NCI-H2081 (cell line): ENCODE results near the gene BMAL1.

Source experiments
- DNase-seq, 2 experiments: peaks; one replicate each; lab custom pipeline; 2025; lab: John Stamatoyannopoulos, UW

Gene BMAL1

DNA sequence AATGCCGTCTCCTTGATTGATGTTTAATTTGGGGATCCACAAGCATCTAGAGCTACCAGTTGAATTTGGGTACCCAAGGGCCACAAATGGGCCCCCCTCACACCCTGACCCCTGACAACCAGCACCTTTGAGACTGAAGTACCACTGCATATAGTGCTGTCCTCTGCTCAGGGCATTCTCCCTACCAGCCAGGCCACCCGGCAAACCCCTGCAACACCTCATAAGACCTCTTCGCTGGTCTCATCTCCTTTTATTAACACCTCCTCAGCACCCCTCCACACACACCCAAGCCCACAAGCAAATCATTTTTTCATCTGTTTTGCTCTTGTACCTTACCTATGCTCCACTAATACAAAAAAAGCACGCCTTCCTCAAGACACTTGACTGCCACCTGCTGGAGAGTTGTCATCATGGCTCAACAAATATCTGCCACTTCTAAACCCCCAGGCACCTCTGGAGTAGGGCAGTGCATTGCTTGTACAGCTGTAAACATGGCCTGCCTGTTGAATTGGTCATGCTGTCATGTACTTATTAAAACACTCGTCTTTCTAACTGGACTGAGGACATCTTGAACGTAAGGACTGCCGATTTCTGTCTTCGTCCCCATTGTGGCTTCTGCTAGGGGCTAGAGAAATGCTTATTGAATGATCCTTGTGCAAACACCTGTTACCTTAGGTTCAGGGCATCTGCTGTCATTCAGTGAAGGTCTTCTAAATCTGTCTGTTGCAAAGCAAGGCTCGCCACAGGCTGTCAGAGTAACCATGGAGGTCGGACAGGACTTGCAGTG, 66.5 kb downstream of the BMAL1 start:
- peak; percentile 71 to 75 for DNase-seq

- no peak for DNase-seq
These were observed 67.2 kb downstream of the BMAL1 start for GRCh38 chr11:13344818-13345217.

DNA sequence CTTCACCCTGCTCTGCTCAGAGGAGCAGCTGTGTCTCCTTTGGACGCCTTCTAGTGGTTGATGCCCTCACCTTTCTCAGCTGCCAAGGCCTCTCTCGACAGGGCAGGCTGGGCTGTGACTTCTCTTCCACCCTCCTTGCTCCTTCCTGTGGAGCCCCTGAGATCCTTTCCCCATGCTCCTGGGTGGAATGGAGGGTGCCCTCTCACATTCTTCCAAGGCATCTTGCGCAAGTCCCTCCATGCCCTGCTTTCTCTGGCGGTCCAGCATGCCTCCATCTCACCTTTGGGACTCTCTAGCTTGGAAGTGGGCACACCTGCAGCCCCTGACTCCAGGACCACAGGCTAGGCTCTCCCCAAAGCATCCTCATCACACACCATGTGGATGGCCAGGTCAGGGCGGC, 68.9 kb downstream of the BMAL1 start:
- no peak for DNase-seq

GRCh38 chr11:13347901-13348300, 70.3 kb downstream of the BMAL1 start:
- no peak for DNase-seq

DNA sequence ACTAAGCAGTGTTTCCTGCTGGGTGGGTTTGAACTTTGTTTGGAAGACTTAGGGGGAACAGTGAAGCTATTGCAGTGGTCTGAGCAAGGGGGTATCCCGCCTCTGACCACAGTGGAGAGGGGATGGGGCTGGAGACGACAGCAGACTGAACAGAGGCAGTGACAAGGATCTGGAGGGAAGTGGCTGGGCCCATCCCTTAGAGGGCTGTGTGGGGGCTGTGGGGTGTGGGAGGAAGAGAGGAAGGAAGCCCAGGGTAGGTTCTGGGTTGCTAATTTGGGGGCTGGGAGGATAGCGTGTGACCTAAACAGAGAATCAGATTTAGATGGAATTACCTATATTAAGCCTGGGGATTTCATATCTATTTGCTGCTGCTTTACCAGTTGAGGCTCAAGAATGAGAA, 70.7 kb downstream of the BMAL1 start:
- DNase-seq = no peak

GRCh38 chr11:13349046-13349445, 71.5 kb downstream of the BMAL1 start:
- no peak for DNase-seq

GRCh38 chr11:13349581-13349980, 72.0 kb downstream of the BMAL1 start:
- DNase-seq = no peak

DNA sequence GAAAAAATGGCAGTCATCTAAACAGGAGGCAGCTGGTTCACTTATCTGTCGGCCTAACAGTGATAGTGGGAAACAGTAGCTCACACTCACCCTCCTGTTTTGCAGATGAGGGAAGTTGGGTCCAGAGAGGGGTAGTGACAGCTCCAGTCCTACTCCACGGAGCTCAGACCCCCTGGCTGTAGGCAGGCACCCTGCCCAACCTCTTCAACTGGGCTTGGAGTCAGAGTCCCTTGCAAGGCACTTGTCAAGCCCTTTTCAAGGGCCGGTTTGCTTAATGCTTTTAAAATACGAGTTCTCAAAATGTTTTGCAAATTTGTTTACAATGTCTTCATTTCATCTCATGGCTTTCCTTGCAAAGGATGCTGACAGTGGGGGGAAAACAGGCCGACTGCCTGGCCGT, 75.1 kb downstream of the BMAL1 start:
- no peak for DNase-seq

- no peak for DNase-seq
These were observed 76.7 kb downstream of the BMAL1 start for GRCh38 chr11:13354335-13354734.

DNA sequence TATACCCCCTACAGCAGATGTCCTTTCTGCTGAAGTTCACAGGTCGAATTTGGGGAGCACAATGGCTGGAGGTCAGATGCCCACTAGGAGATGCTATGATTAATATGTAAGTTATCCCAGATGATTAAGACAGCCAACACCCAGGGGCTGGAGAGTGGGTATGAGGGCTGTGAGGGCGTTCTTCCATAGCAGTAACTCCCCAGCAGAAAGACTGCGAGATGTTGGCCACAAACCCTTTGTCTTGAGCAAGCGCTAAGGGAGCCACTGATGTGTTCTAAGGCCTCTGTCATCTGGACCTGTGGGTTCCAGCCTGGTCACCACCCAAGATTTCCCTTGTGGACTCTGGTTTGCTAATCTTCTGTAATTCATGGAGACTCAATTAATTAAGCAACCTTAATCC, 77.6 kb downstream of the BMAL1 start:
- DNase-seq = no peak

DNA sequence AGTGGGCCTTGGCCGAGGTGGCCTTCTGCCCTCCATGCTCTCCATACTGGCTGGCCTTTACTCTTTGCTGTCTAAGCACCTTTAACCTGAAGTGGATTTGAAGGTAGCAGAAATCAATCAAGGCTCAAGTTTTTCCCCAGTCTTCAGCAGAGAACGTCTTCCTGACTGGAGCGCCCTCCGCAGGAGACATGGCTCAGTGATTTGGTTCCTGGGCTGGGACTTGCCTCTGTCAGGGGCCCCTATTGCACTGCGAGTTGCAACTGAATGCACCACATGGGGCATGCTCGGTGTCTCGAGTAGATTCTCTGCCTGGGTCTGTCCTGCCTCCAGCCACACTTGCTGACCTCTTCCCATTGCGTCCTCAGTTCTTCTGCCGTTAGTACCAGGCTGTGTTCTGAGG, 79.6 kb downstream of the BMAL1 start:
- no peak for DNase-seq

GRCh38 chr11:13358596-13359270, 81.1 kb downstream of the BMAL1 start:
- no peak for DNase-seq

GRCh38 chr11:13362596-13363109, 85.1 kb downstream of the BMAL1 start:
- no peak for DNase-seq

DNA sequence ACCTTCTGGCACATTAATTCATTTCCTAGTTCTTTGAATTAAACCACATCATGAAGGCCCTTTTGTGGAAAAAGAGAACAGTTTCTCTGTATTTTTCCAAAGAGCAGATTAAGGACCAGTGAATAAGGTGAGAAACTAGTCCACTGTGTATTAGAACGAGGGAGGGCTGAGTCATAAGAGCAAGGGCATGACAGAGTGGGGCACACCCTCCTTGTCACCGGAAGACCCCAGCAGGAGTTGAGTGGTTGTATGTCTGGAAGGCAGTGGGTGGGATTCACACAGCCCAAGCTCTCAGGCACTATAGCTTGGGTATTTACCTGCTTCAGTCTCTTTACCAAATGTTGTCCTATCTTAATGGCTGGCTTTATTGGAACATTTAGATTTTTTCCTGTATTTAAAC, 86.8 kb downstream of the BMAL1 start:
- no peak for DNase-seq

DNA sequence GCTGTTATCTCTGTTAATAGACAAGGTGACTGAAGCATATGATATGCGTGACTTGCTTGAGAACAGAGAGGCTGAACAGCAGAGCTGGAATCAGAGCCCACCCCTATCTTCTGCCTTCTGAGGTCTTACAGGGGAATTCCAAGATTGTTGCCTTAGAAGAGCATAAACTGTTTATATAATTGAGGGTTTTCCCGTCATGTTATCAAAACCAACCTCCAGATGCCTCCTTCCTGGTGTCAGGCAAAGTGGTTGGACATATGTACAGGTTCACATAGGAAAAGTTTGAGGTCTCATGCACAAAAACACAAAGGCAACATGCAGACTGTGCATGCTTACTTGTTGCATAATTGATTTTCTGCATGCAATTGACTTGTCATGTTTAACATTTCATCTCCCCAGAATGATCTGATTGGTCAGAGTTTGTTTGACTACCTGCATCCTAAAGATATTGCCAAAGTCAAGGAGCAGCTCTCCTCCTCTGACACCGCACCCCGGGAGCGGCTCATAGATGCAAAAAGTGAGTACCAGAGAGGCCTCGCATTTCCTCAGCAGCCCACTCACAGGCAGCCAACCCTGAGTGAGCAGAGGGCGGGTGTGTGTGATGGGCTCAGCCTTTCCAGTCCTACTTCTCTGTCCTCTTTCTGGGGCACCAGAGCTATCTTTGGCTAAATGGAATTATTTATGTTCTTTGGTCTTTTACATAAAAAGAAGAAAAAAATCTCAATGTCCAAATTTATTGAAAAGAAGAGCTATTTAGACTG, 88.9 kb downstream of the BMAL1 start:
- DNase-seq = no peak

DNA sequence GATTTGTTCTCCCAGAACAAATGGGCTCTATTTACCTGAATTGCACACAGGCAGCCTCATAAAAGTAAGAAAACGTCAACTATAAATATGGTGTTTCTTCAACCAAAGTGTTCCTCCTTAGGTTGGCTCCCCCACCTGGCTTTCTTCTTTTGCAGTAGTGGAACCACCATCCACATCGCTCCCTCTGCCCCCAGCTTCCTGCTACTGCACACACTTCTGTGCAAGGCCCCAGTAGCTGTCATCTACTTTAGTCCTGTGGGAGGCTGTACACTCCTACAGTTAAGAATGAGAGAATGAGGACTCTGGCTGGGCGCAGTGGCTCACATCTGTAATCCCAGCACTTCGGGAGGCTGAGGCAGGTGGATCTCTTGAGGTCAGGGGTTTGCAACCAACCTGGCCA, 89.5 kb downstream of the BMAL1 start:
- no peak for DNase-seq

GRCh38 chr11:13368041-13368446, 90.5 kb downstream of the BMAL1 start:
- DNase-seq = no peak

DNA sequence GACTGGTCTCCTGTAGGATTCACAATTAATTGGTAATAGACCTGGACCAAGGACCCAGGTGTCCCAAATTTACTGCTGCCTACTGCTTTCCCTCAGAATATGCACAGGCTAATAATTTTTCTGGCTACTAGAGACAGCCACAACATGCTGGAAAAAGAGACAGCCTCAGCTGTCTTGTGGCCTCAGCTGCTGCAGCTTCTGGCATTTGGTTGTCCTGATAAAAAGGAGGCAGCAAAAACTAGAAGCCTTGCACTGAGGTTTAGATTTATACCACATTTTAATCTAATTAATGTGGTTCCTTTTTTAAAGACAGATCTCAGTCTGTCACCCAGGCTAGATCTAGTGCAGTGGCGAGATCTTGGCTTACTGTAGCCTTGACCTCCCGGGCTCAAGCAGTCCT, 95.6 kb downstream of the BMAL1 start:
- no peak for DNase-seq

DNA sequence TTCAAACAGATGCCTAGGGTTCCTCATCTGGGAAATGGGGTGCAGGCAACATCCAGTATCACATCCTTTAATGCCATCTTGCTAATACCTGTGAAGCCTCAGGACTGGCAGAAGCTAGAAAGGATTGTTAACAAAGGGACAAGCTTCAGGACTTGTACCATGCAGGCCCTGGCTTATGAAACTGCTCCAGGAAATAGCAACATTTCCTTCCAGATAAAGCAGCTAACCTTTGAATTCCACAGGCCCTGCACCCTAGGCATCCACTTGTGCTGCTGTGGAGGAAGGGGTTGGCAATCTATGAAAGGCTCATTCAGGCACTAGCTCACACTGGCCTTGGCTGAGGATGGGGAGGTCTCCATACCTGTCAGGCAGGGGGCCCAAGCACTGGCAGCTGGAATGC, 98.2 kb downstream of the BMAL1 start:
- DNase-seq = no peak

- no peak for DNase-seq
These were observed 98.8 kb downstream of the BMAL1 start for GRCh38 chr11:13376402-13376801.

GRCh38 chr11:13376838-13377237, 99.2 kb downstream of the BMAL1 start:
- DNase-seq = no peak

DNA sequence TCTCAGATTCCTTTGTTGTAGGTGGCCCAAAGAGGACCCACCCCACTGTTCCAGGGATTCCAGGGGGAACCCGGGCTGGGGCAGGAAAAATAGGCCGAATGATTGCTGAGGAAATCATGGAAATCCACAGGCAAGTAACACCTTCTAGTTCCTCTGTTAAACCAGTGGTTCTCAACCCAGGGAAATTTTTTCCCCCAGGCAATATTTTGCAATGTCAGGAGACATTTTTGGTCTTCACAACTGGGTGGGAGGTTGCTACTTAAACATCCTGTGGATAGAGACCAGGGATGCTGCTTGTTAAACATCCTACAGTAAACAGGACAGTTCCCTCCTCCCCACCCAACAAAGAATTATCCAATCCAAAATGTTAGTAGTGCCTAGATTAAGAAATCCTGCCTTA, 100.7 kb downstream of the BMAL1 start:
- no peak for DNase-seq

DNA sequence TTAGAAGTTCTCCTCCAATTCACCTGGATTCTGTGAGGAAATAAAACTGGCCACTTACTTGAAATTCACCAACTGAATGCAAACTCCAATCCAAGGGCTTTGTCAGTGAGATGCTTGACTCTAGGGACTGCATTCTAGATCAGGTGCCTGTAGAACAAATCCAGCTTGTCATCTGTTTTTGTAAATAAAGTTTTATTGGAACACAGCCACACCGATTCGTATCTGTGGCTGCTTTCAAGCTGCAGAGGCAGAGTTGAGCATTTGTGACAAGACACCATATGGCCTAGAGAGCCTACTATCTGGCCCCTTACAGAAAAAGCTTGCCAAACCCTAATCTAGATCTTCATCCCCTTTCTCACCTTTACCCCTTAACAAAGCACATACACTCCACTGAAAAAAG, 103.1 kb downstream of the BMAL1 start:
- DNase-seq = no peak
